Uterus (tissue), 4 donors: ENCODE results near the gene KMT2A. TPM values are rescaled to one million over a fixed set of nuclear protein-coding genes. Genes with fewer than 3 reads are reported as not detected.

Experiments used
- DNase-seq, 2 donors: peaks; one replicate each; pipeline ENCODE4 v3.0.0-alpha.2; 2019 to 2020
- H3K27ac ChIP-seq, 2 donors: fragments of 200-600 bp; sonication (generic); 1 replicate in 1 of 2; 2 replicates in 1 of 2; pipeline ENCODE4 v1.5.1; 2016 to 2018
- H3K27me3 ChIP-seq, 2 donors: fragments of 200-600 bp; sonication (generic); one replicate each; pipeline ENCODE4 v1.5.1; 2018 to 2019; ENCODE audit warnings: control low read depth in 1 of 2
- H3K36me3 ChIP-seq, 2 donors: fragments of 200-600 bp; sonication (generic); one replicate each; pipeline ENCODE4 v1.5.1; 2019; ENCODE audit warnings: control low read depth in 1 of 2
- H3K4me1 ChIP-seq, 2 donors: fragments of 200-600 bp; sonication (generic); one replicate each; pipeline ENCODE4 v1.5.1; 2018 to 2019; ENCODE audit warnings: control low read depth in 1 of 2
- H3K4me3 ChIP-seq, 2 donors: fragments of 200-600 bp; sonication (generic); 1 replicate in 1 of 2; 2 replicates in 1 of 2; pipeline ENCODE4 v1.5.1; 2018 to 2019; ENCODE audit warnings: mild to moderate bottlenecking in 1 of 2
- H3K9me3 ChIP-seq, 2 donors: fragments of 200-600 bp; sonication (generic); one replicate each; pipeline ENCODE4 v1.5.1; 2019; ENCODE audit warnings: control low read depth in 1 of 2
- POLR2A ChIP-seq, 2 donors: fragments of 450-650 bp; IDR thresholded peaks; one replicate each; pipeline ENCODE4 v1.6.1; 2016; ENCODE audit warnings: antibody characterized with exemption in 2 of 2, mild to moderate bottlenecking in 1 of 2, moderate library complexity in 1 of 2
- intact Hi-C: fragments of 100-400 bp; cut with DNase I; formaldehyde crosslinking; loops from one replicate; pipeline ENCODE4 v1.15.1; 2023; ENCODE audit warnings: low total_unique reads
- total RNA-seq, 4 donors: library from RNA; depleted of rRNA in 3 of 4; stranded (reverse); fragments of >200 nt in 3 of 4; gene quantifications; one replicate each; pipeline versions ENCODE4 v1.1.0 to v1.2.4, GENCODE V29; 2014 to 2023
- TF ChIP-seq, protein P1 (sequence below), 4 experiments: fragments of 200-600 bp in 2 of 4; fragments of 450-650 bp in 2 of 4; sonication (generic) in 2 of 4; IDR thresholded peaks; one replicate each; pipeline ENCODE4 v1.5.1; 2016 to 2019; ENCODE audit warnings: antibody characterized with exemption in 4 of 4, mild to moderate bottlenecking in 2 of 4, moderate library complexity in 1 of 4
- donor health status: DM: yes; HTN: yes; CAD: no.

KMT2A gene
- total RNA-seq, 4 donors from 2014 or later, result 41.0 to 142 (median 73.9) TPM

DNA sequence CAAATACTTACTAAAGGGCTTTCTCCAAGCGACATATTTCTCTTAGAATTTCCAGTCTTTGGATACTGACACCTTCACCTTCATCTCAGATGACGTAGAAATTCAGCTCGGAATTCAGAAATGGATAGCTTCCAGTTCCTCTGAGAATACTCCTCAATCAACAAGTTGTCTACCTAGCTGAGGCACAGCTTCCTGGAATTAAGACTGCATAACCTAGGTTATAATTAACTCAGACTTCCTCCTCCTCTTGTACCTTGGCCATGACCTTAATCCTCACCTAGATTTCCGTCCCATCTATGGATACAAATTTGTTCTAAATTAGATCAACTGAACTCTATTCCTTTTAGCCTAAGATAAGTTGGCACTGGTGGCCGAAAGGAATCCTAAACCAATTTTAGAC is 17.5 kb upstream of the KMT2A start:
- no peak for TF ChIP-seq POLR2A (IDR thresholded peaks at IDR 0.05)
- TF ChIP-seq, protein P1, sequence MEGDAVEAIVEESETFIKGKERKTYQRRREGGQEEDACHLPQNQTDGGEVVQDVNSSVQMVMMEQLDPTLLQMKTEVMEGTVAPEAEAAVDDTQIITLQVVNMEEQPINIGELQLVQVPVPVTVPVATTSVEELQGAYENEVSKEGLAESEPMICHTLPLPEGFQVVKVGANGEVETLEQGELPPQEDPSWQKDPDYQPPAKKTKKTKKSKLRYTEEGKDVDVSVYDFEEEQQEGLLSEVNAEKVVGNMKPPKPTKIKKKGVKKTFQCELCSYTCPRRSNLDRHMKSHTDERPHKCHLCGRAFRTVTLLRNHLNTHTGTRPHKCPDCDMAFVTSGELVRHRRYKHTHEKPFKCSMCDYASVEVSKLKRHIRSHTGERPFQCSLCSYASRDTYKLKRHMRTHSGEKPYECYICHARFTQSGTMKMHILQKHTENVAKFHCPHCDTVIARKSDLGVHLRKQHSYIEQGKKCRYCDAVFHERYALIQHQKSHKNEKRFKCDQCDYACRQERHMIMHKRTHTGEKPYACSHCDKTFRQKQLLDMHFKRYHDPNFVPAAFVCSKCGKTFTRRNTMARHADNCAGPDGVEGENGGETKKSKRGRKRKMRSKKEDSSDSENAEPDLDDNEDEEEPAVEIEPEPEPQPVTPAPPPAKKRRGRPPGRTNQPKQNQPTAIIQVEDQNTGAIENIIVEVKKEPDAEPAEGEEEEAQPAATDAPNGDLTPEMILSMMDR (IDR thresholded peaks at IDR 0.05), result no peak
- Histone ChIP-seq H3K36me3 (no peaks in the 10 kb centered on the region), H3K4me1 (no peaks in the 10 kb centered on the region), H3K27ac (no peak overlapping the region), H3K4me3 (no peak overlapping the region), H3K27me3 (no peaks in the 10 kb centered on the region), H3K9me3 (no peaks in the 10 kb centered on the region)
- no peak for DNase-seq
- intact Hi-C loops, result no loop called here

DNA sequence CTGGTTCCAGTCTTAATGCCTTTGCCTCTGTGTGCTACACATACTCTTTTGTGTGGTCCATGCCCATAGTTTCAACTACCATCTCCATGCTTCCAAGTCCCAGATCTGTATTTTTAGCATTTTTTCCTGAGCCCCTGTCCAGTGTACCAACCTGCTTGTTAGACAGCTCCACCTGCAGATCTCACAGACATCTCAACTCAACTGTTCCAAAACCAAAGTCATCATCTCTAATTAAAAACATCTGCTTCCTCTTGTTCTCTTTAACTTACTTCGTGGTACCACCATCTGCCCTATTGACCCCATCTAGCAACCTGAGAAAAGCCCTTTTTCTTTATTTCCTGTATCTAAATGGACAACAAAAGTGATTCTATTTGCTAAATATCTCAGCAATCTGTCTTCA is 8.6 kb upstream of the KMT2A start:
- no peak overlapping the region for H3K27ac ChIP-seq
- no peaks in the 10 kb centered on the region for H3K4me1 ChIP-seq
- intact Hi-C loops, result no loop called here

DNA sequence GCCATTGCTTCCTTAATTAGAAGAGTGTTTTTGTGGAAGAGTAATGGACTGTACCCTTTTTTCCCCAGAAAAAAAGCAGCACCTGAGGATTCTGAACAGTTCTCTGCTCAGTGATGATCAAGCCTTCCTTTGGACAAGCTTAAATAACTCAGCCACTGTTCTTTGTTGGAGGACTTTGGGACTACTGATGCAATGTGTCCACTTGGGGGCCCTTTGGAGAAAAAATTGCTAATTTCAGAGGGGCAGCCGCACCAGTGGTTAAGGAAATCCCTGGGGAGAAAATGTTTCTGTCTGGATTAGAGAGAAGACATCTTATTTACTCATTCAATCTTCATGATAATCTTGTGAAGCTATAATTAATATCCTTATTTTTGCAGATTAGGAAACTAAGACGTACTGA is 5.3 kb upstream of the KMT2A start:
- DNase-seq, result no peak
- intact Hi-C loops, result no loop called here
- no peak overlapping the region for H3K4me3 ChIP-seq
- H3K36me3 ChIP-seq, result no peaks in the 10 kb centered on the region
- no peak overlapping the region for H3K27ac ChIP-seq
- no peaks in the 10 kb centered on the region for H3K4me1 ChIP-seq
- H3K27me3 ChIP-seq, result no peaks in the 10 kb centered on the region
- no peak for TF ChIP-seq POLR2A (IDR thresholded peaks at IDR 0.05)
- TF ChIP-seq, protein P1 (IDR thresholded peaks at IDR 0.05), result no peak
- H3K9me3 ChIP-seq, result no peaks in the 10 kb centered on the region

More for the DNA sequence above, 8.6 kb upstream of the KMT2A start:
- no peak for DNase-seq
- Histone ChIP-seq H3K4me3 (no peak overlapping the region), H3K36me3 (no peaks in the 10 kb centered on the region), H3K9me3 (no peaks in the 10 kb centered on the region), H3K27me3 (no peaks in the 10 kb centered on the region)
- TF ChIP-seq, protein P1 (IDR thresholded peaks at IDR 0.05), result no peak
- TF ChIP-seq POLR2A (IDR thresholded peaks at IDR 0.05), result no peak

DNA sequence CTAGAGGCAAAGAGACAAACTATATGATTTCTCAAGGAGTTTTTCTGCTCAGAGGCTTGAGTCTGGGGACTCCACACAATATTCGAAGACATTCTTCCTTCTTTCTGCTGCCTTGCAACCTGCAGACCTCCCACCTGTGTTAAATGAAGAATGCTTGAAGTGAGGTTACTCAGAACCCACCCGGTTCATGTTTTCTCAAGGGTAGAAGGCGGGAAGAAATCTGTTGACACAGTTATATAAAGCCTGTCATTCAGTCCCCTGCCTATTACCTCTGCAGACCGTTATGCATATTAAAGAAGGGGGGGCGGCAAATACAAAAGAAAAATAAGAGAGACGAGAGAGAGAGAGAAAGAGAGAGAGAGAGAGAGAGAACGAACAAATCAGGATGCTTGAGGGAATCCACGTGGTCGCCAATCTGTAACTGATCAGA is 2.2 kb upstream of the KMT2A start:
- no peak for DNase-seq
- Histone ChIP-seq H3K36me3 (no peaks in the 10 kb centered on the region), H3K4me1 (no peaks in the 10 kb centered on the region), H3K27me3 (no peaks in the 10 kb centered on the region), H3K9me3 (no peaks in the 10 kb centered on the region), H3K27ac (no peak overlapping the region), H3K4me3 (peak overlapping the region; percentile 72 to 82)
- intact Hi-C loops, result no loop called here
- TF ChIP-seq POLR2A (IDR thresholded peaks at IDR 0.05), result no peak
- TF ChIP-seq, protein P1 (IDR thresholded peaks at IDR 0.05), result no peak

DNA sequence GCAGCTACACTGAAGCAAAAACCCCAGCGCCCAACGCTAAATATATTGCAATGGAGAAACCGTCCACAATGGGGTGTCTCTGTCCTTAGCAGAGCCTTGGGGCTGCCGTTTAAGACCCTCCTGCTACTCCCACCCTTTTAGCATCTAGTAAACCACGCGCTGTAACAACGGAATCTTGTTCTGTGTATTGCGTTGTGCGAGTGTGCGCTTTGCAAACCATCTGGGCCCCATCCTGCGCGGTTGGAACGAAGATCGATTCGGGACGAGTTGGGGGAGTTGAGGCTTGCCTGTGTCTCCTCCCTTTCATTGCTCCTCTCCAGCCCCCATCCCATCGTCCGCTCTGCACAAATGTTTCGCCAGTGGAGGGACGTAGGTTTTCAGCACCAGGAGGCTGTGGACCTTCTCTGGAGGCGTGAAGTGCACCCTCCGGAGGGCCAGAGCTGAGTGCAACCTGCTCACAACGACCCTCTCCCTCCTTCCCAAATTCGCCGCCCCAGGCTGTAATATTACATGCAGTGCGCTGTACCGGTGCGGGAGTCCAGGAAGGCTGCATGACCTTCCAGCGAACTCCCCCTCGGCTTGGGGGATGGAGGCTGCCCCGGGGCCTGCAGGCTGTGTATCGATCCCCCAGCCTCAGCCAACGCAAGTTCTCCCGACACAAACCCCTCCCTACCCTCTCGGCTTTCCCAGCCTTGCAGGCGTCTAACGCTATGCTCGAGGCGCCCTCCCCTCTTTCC is 1.6 kb upstream of the KMT2A start:
- Histone ChIP-seq H3K4me3 (peak overlapping the region; percentile 72 to 82), H3K27ac (peak overlapping the region; percentile 98 to 99), H3K27me3 (no peaks in the 10 kb centered on the region), H3K36me3 (no peaks in the 10 kb centered on the region), H3K9me3 (no peaks in the 10 kb centered on the region), H3K4me1 (no peaks in the 10 kb centered on the region)
- intact Hi-C loops, result no loop called here
- TF ChIP-seq, protein P1 (IDR thresholded peaks at IDR 0.05), result no peak
- TF ChIP-seq POLR2A (IDR thresholded peaks at IDR 0.05), result no peak
- peak; percentile 25 to 33 for DNase-seq
